RWPE2 (cell line): ENCODE measurements around the gene CCDC149.

ENCODE experiments used
- ATAC-seq: fragments of 200-7000 bp; cut with Tn5 transposase; 3 replicates; pipeline ENCODE4 v1.9.1; 2021; ENCODE audit warnings: low read depth
- DNase-seq: peaks from one replicate; pipeline ENCODE4 v3.0.0-alpha.2; 2020; ENCODE audit warnings: low spot score
- H3K27ac ChIP-seq: fragments of 450-650 bp; 2 replicates; pipeline ENCODE4 v1.5.1; 2017; ENCODE audit warnings: mild to moderate bottlenecking; ENCODE audit not compliant: poor library complexity, severe bottlenecking
- H3K27me3 ChIP-seq: fragments of 250-450 bp; sonication (Bioruptor Pico); 2 replicates; pipeline ENCODE4 v1.5.1; 2021; ENCODE audit warnings: mild to moderate bottlenecking, moderate library complexity; ENCODE audit not compliant: insufficient read depth, poor library complexity, severe bottlenecking
- H3K36me3 ChIP-seq: fragments of 250-450 bp; sonication (Bioruptor Pico); 2 replicates; pipeline ENCODE4 v1.5.1; 2020; ENCODE audit warnings: low read depth, mild to moderate bottlenecking, moderate library complexity
- H3K4me1 ChIP-seq: fragments of 250-450 bp; sonication (Bioruptor Pico); 2 replicates; pipeline ENCODE4 v1.5.1; 2021; ENCODE audit warnings: mild to moderate bottlenecking, moderate library complexity; ENCODE audit not compliant: insufficient read depth, poor library complexity, severe bottlenecking
- H3K4me3 ChIP-seq: fragments of 250-450 bp; sonication (Bioruptor Pico); 2 replicates; pipeline ENCODE4 v1.5.1; 2021; ENCODE audit warnings: mild to moderate bottlenecking, moderate library complexity; ENCODE audit not compliant: severe bottlenecking
- H3K9me3 ChIP-seq: fragments of 250-450 bp; sonication (Bioruptor Pico); 2 replicates; pipeline ENCODE4 v1.5.1; 2021; ENCODE audit warnings: mild to moderate bottlenecking, moderate library complexity; ENCODE audit not compliant: severe bottlenecking
- CTCF ChIP-seq: fragments of 450-650 bp; IDR thresholded peaks from one replicate; pipeline ENCODE4 v1.5.1; 2017; ENCODE audit warnings: mild to moderate bottlenecking, moderate library complexity; ENCODE audit not compliant: poor library complexity, severe bottlenecking

CCDC149 gene

GRCh38 chr4:24768006-24768405, 144.8 kb downstream of the CCDC149 start:
- Histone ChIP-seq H3K9me3 (no peaks in the 10 kb centered on the region), H3K4me1 (peaks cover 26% of the 10 kb centered on the region), H3K27me3 (no peaks in the 10 kb centered on the region), H3K36me3 (no peaks in the 10 kb centered on the region), H3K27ac (no peak overlapping the region), H3K4me3 (no peak overlapping the region)
- ATAC-seq (no peak), DNase-seq (no peak)
- TF ChIP-seq CTCF: no peak

- no peak for ATAC-seq
- Histone ChIP-seq H3K36me3 (no peaks in the 10 kb centered on the region), H3K4me3 (no peak overlapping the region), H3K4me1 (peaks cover 23% of the 10 kb centered on the region), H3K27me3 (no peaks in the 10 kb centered on the region), H3K27ac (no peak overlapping the region), H3K9me3 (no peaks in the 10 kb centered on the region)
- no peak for DNase-seq
- TF ChIP-seq CTCF: no peak
These were observed 147.4 kb downstream of the CCDC149 start for GRCh38 chr4:24765376-24765988.

GRCh38 chr4:24764345-24764744, 148.5 kb downstream of the CCDC149 start:
- no peaks in the 10 kb centered on the region for H3K9me3 ChIP-seq
- H3K27ac ChIP-seq: peak overlapping the region; percentile 74
- DNase-seq (no peak), ATAC-seq (no peak)
- no peaks in the 10 kb centered on the region for H3K36me3 ChIP-seq
- H3K27me3 ChIP-seq: no peaks in the 10 kb centered on the region
- H3K4me1 ChIP-seq: peaks cover 13% of the 10 kb centered on the region
- H3K4me3 ChIP-seq: no peak overlapping the region
- no peak for TF ChIP-seq CTCF

- TF ChIP-seq CTCF: no peak
- no peaks in the 10 kb centered on the region for H3K36me3 ChIP-seq
- no peaks in the 10 kb centered on the region for H3K9me3 ChIP-seq
- H3K27me3 ChIP-seq: no peaks in the 10 kb centered on the region
- peak overlapping the region; percentile 74 for H3K27ac ChIP-seq
- H3K4me3 ChIP-seq: no peak overlapping the region
- peaks cover 13% of the 10 kb centered on the region for H3K4me1 ChIP-seq
- peak; percentile 93 for ATAC-seq
- DNase-seq: peak; percentile 70
These were observed 149.1 kb downstream of the CCDC149 start for GRCh38 chr4:24763631-24764297.
